ENCODE measurements around the gene EPB41L3. TPM values are rescaled to one million over a fixed set of nuclear protein-coding genes. Genes with fewer than 3 reads are reported as not detected.

Gene EPB41L3
- total and polyA plus RNA-seq, 10 of the 15 experiments (the other 5 are each of a cell fraction or from before 2014, with no cell fraction given), result 0.11 to 0.69 (median 0.23) TPM; not detected in 6

- ChIA-PET RAD21 (ENCODE audit: unreplicated experiment) (no interaction called here), SMC1A (ENCODE audit: uncharacterized antibody, unreplicated experiment) (interaction anchor here (0.8 kb wide), 1 partner anchor 29 kb away, joined by 4 read pairs; no protein-coding TSS in a partner anchor), POLR2A (no interaction called here), CTCF (no interaction called here)
- ATAC-seq (no peak), DNase-seq (ENCODE audit: low read depth, low spot score) (no peak), FAIRE-seq (no peak)
- in situ Hi-C loops (cut with MboI) (no loop called here), intact Hi-C loops (cut with micrococcal nuclease; ENCODE audit: unreplicated experiment) (no loop called here)
- Histone ChIP-seq H3K4me1 (ENCODE audit: control insufficient read depth, insufficient read depth, low read length) (no peaks in the 10 kb centered on the region), H3K9ac (ENCODE audit: control insufficient read depth, insufficient read depth, low read length) (no peak overlapping the region), H3K9me3 (replicated peaks; ENCODE audit: control insufficient read depth, insufficient read depth, low read length) (no peaks in the 10 kb centered on the region), H3K4me3 (no peak overlapping the region), H3K36me3 (ENCODE audit: control insufficient read depth in 2 of 2, insufficient read depth in 2 of 2, low read length in 1 of 2) (no peaks in the 10 kb centered on the region), H4K20me1 (ENCODE audit: control insufficient read depth, insufficient read depth) (no peaks in the 10 kb centered on the region), H2AFZ (ENCODE audit: control insufficient read depth, low read depth, low read length) (no peak overlapping the region), H3K79me2 (ENCODE audit: control insufficient read depth, insufficient read depth, low read length) (no peaks in the 10 kb centered on the region), H3K27ac (ENCODE audit: control insufficient read depth, insufficient read depth) (no peak overlapping the region), H3K4me2 (ENCODE audit: control insufficient read depth, insufficient read depth) (no peak overlapping the region), H3K27me3 (replicated peaks in 1 of 2; ENCODE audit: control insufficient read depth in 2 of 2, insufficient read depth in 2 of 2, low read length in 1 of 2) (0 out of 4 replicates have a peak, but pooled peaks cover 0 to 2% of the 10 kb centered on the region in 2 experiments)
- BruUV-seq (replicated peaks), result no TSS peak
- 0% methylated on average over 1 of the region's 1 CpG for WGBS (ENCODE audit: insufficient coverage, insufficient replicate concordance, low lambda C conversion rate, missing lambda C conversion rate)
- TF ChIP-seq RAD51 (IDR thresholded peaks at IDR 0.05) (no peak), YY1 (IDR thresholded peaks at IDR 0.05; ENCODE audit: low read depth, low read length) (no peak), REST (IDR thresholded peaks at IDR 0.05; ENCODE audit: low read depth, low read length) (no peak), SKIL (IDR thresholded peaks at IDR 0.05; ENCODE audit: low read depth, poor library complexity, severe bottlenecking) (no peak), PRDM15 (CRISPR knock-in tag; IDR thresholded peaks at IDR 0.05) (no peak), FOXM1 (IDR thresholded peaks at IDR 0.05; ENCODE audit: low read depth, low read length) (no peak), ATF7 (IDR thresholded peaks at IDR 0.05; ENCODE audit: low read depth) (no peak), KAT2A (conservative IDR thresholded peaks at IDR 0.05; ENCODE audit: control insufficient read depth, low read depth, low read length) (no peak), FOS (IDR thresholded peaks at IDR 0.05; ENCODE audit: borderline replicate concordance, extremely low read depth, insufficient read length) (no peak), E2F4 (IDR thresholded peaks at IDR 0.05; ENCODE audit: low read depth, low read length) (no peak), ZNF622 (IDR thresholded peaks at IDR 0.05) (no peak)
- TF ChIP-seq, protein P1, sequence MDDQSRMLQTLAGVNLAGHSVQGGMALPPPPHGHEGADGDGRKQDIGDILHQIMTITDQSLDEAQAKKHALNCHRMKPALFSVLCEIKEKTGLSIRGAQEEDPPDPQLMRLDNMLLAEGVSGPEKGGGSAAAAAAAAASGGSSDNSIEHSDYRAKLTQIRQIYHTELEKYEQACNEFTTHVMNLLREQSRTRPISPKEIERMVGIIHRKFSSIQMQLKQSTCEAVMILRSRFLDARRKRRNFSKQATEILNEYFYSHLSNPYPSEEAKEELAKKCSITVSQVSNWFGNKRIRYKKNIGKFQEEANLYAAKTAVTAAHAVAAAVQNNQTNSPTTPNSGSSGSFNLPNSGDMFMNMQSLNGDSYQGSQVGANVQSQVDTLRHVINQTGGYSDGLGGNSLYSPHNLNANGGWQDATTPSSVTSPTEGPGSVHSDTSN (IDR thresholded peaks at IDR 0.05; ENCODE audit: insufficient replicate concordance, low read depth, low read length), result no peak
These were observed 23.3 kb downstream of the EPB41L3 start for GRCh38 chr18:5520464-5520863.

All from GM12878 (cell line).